Endothelial cell (in vitro differentiated cells): Measurements from ENCODE around the gene MAN2B2. TPM values are rescaled to one million over a fixed set of nuclear protein-coding genes. Genes with fewer than 3 reads are reported as not detected.
A peak's percentile ranks its signal among the peaks of the same experiment; 100 is the strongest.

Experiments
- DNase-seq: peaks from one replicate; pipeline ENCODE4 v3.0.0; 2021; ENCODE audit warnings: low spot score
- H3K27ac Mint-ChIP-seq: one replicate; pipeline ENCODE4 v1.8.0; 2021; ENCODE audit warnings: mixed read lengths, inconsistent platforms; ENCODE audit not compliant: unreplicated experiment
- H3K27me3 Mint-ChIP-seq: one replicate; pipeline ENCODE4 v1.8.0; 2021; ENCODE audit warnings: mild to moderate bottlenecking, moderate library complexity, mixed read lengths, inconsistent platforms; ENCODE audit not compliant: unreplicated experiment
- H3K36me3 Mint-ChIP-seq: one replicate; pipeline ENCODE4 v1.8.0; 2021; ENCODE audit warnings: mild to moderate bottlenecking, low read depth, mixed read lengths, inconsistent platforms; ENCODE audit not compliant: unreplicated experiment
- H3K4me1 Mint-ChIP-seq: one replicate; pipeline ENCODE4 v1.8.0; 2021; ENCODE audit warnings: mild to moderate bottlenecking, mixed read lengths, inconsistent platforms; ENCODE audit not compliant: unreplicated experiment
- H3K4me3 Mint-ChIP-seq: one replicate; pipeline ENCODE4 v1.8.0; 2021; ENCODE audit warnings: mild to moderate bottlenecking, mixed read lengths, inconsistent platforms; ENCODE audit not compliant: unreplicated experiment
- H3K9me3 Mint-ChIP-seq: one replicate; pipeline ENCODE4 v1.8.0; 2021; ENCODE audit warnings: mixed read lengths, inconsistent platforms; ENCODE audit not compliant: unreplicated experiment
- total RNA-seq: library from RNA; stranded (reverse); fragmentation: NEBNext Ultra II Directional; extraction: Animal tissue kit (Norgen Biotek cat#: 25700); gene quantifications from one replicate; pipeline ENCODE4 v1.2.1, GENCODE V29; 2021; ENCODE audit not compliant: unreplicated experiment
- TF ChIP-seq, protein P1 (sequence below): fragments of 200-600 bp; sonication (generic); IDR thresholded peaks from one replicate; pipeline ENCODE4 v1.5.0; 2021; ENCODE audit warnings: antibody characterized with exemption; ENCODE audit not compliant: unreplicated experiment

MAN2B2 gene
- total RNA-seq, 1 donor from 2014 or later, result 12.5 TPM

- H3K4me1 Mint-ChIP-seq, result no peaks in the 10 kb centered on the region
- H3K4me3 Mint-ChIP-seq, result no peak overlapping the region
- H3K27ac Mint-ChIP-seq, result no peak overlapping the region
- no peaks in the 10 kb centered on the region for H3K9me3 Mint-ChIP-seq
- no peak for DNase-seq
- H3K36me3 Mint-ChIP-seq, result no peaks in the 10 kb centered on the region
- TF ChIP-seq, protein P1, sequence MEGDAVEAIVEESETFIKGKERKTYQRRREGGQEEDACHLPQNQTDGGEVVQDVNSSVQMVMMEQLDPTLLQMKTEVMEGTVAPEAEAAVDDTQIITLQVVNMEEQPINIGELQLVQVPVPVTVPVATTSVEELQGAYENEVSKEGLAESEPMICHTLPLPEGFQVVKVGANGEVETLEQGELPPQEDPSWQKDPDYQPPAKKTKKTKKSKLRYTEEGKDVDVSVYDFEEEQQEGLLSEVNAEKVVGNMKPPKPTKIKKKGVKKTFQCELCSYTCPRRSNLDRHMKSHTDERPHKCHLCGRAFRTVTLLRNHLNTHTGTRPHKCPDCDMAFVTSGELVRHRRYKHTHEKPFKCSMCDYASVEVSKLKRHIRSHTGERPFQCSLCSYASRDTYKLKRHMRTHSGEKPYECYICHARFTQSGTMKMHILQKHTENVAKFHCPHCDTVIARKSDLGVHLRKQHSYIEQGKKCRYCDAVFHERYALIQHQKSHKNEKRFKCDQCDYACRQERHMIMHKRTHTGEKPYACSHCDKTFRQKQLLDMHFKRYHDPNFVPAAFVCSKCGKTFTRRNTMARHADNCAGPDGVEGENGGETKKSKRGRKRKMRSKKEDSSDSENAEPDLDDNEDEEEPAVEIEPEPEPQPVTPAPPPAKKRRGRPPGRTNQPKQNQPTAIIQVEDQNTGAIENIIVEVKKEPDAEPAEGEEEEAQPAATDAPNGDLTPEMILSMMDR, result no peak
- H3K27me3 Mint-ChIP-seq, result peaks cover 4% of the 10 kb centered on the region
These were observed 82.5 kb downstream of the MAN2B2 start for GRCh38 chr4:6657242-6658208.

GRCh38 chr4:6658209-6658595, 83.2 kb downstream of the MAN2B2 start:
- Mint-ChIP-seq H3K36me3 (no peaks in the 10 kb centered on the region), H3K4me3 (no peak overlapping the region), H3K27me3 (peaks cover 4% of the 10 kb centered on the region), H3K4me1 (no peaks in the 10 kb centered on the region), H3K9me3 (no peaks in the 10 kb centered on the region), H3K27ac (no peak overlapping the region)
- TF ChIP-seq, protein P1, result no peak
- no peak for DNase-seq

DNA sequence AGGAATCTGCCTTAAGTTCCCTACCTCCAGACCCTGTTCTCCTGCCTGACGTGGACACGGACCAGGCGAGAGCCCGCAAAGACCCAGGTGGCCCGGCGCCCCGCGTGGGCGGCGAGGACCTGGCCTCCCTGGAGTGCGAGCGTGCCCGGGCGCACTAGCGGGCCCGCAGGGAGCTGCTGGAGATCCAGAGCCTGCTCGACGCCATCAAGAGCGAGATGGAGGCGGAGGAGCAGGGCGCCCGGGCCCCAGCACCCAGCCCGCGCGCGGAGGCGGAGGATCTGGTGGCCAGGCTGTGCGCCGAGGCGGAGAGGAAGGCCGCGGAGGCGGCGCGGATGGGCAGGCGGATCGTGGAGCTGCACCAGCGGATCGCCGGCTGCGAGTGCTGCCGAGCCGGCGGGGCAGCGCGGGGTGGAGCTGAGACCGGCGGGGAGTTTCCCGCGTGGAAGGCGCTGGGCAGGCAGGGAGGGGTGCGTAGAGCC, 83.6 kb downstream of the MAN2B2 start:
- H3K36me3 Mint-ChIP-seq, result no peaks in the 10 kb centered on the region
- peak; percentile 42 for DNase-seq
- H3K4me1 Mint-ChIP-seq, result no peaks in the 10 kb centered on the region
- TF ChIP-seq, protein P1, result no peak
- H3K4me3 Mint-ChIP-seq, result no peak overlapping the region
- no peak overlapping the region for H3K27ac Mint-ChIP-seq
- H3K27me3 Mint-ChIP-seq, result peaks cover 6% of the 10 kb centered on the region
- no peaks in the 10 kb centered on the region for H3K9me3 Mint-ChIP-seq

- no peaks in the 10 kb centered on the region for H3K4me1 Mint-ChIP-seq
- H3K36me3 Mint-ChIP-seq, result no peaks in the 10 kb centered on the region
- TF ChIP-seq, protein P1, result no peak
- peaks cover 6% of the 10 kb centered on the region for H3K27me3 Mint-ChIP-seq
- no peak overlapping the region for H3K4me3 Mint-ChIP-seq
- H3K27ac Mint-ChIP-seq, result no peak overlapping the region
- DNase-seq, result no peak
- H3K9me3 Mint-ChIP-seq, result no peaks in the 10 kb centered on the region
These were observed 84.9 kb downstream of the MAN2B2 start for GRCh38 chr4:6659897-6660296.

GRCh38 chr4:6660430-6660829, 85.4 kb downstream of the MAN2B2 start:
- H3K9me3 Mint-ChIP-seq, result no peaks in the 10 kb centered on the region
- no peak for DNase-seq
- TF ChIP-seq, protein P1, result no peak
- H3K4me1 Mint-ChIP-seq, result no peaks in the 10 kb centered on the region
- H3K4me3 Mint-ChIP-seq, result no peak overlapping the region
- H3K27ac Mint-ChIP-seq, result no peak overlapping the region
- H3K27me3 Mint-ChIP-seq, result peaks cover 6% of the 10 kb centered on the region
- no peaks in the 10 kb centered on the region for H3K36me3 Mint-ChIP-seq
